ENCODE data around the gene GRAMD1B. TPM values are rescaled to one million over a fixed set of nuclear protein-coding genes. Genes with fewer than 3 reads are reported as not detected.

GRAMD1B gene
- total and polyA plus RNA-seq, 2 donors from 2014 or later, result 4.4 to 18.2 TPM

DNA sequence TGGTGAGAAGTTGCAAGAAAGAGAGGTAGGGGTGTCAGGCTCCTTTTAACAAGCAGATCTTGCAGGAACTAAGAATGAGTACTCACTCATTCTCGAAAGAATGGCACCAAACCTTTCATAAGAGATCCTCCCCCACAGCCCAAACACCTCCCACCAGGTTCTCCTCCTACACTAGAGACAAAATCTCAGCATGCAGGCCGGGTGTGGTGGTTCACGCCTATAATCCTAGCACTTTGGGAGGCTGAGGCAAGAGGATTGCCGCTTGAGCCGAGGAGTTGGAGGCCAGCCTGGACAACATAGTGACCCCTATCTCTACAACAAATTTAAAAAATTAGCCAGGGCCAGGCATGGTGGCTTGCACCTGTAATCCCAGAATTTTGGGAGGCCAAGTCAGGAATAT lies 11.1 kb downstream of the GRAMD1B start:
- H3K4me1 ChIP-seq (ENCODE audit: control insufficient read depth in 2 of 3, insufficient read depth in 2 of 3, low read depth in 1 of 3, low read length in 3 of 3), result peaks cover 0 to 9% (median 5%) of the 10 kb centered on the region in 3 donors
- H3K36me3 ChIP-seq (ENCODE audit: control insufficient read depth in 2 of 3, insufficient read depth in 3 of 3, low read length in 3 of 3), result peaks cover 0 to 2% (median 0%) of the 10 kb centered on the region in 3 donors
- H3K27ac ChIP-seq (ENCODE audit: low read depth in 2 of 2, low read length in 2 of 2), result no peak overlapping the region
- H3K9ac ChIP-seq (ENCODE audit: low read length in 3 of 3), result no peak overlapping the region
- H3K4me3 ChIP-seq (ENCODE audit: low read length in 3 of 3), result no peak overlapping the region
- TF ChIP-seq, protein P1, sequence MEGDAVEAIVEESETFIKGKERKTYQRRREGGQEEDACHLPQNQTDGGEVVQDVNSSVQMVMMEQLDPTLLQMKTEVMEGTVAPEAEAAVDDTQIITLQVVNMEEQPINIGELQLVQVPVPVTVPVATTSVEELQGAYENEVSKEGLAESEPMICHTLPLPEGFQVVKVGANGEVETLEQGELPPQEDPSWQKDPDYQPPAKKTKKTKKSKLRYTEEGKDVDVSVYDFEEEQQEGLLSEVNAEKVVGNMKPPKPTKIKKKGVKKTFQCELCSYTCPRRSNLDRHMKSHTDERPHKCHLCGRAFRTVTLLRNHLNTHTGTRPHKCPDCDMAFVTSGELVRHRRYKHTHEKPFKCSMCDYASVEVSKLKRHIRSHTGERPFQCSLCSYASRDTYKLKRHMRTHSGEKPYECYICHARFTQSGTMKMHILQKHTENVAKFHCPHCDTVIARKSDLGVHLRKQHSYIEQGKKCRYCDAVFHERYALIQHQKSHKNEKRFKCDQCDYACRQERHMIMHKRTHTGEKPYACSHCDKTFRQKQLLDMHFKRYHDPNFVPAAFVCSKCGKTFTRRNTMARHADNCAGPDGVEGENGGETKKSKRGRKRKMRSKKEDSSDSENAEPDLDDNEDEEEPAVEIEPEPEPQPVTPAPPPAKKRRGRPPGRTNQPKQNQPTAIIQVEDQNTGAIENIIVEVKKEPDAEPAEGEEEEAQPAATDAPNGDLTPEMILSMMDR (IDR thresholded peaks at IDR 0.05; ENCODE audit: borderline replicate concordance, extremely low read depth, insufficient read depth), result no peak
- no peaks in the 10 kb centered on the region for H3K27me3 ChIP-seq (ENCODE audit: control insufficient read depth, insufficient read depth, low read length)
- intact Hi-C loops (cut with DNase I), result no loop called here
- no peaks in the 10 kb centered on the region for H3K9me3 ChIP-seq (ENCODE audit: control insufficient read depth in 2 of 3, insufficient read depth in 1 of 3, low read length in 3 of 3)
- DNase-seq (no peak), FAIRE-seq (no peak)

GRCh38 chr11:123443851-123444623 lies 14.0 kb downstream of the GRAMD1B start:
- Histone ChIP-seq H3K9ac (ENCODE audit: low read length in 3 of 3) (no peak overlapping the region), H3K4me3 (ENCODE audit: low read length in 3 of 3) (no peak overlapping the region), H3K9me3 (ENCODE audit: control insufficient read depth in 2 of 3, insufficient read depth in 1 of 3, low read length in 3 of 3) (no peaks in the 10 kb centered on the region), H3K4me1 (ENCODE audit: control insufficient read depth in 2 of 3, insufficient read depth in 2 of 3, low read depth in 1 of 3, low read length in 3 of 3) (no peaks in the 10 kb centered on the region), H3K27ac (ENCODE audit: low read depth in 2 of 2, low read length in 2 of 2) (no peak overlapping the region), H3K36me3 (ENCODE audit: control insufficient read depth in 2 of 3, insufficient read depth in 3 of 3, low read length in 3 of 3) (no peaks in the 10 kb centered on the region), H3K27me3 (ENCODE audit: control insufficient read depth, insufficient read depth, low read length) (no peaks in the 10 kb centered on the region)
- TF ChIP-seq, protein P1 (IDR thresholded peaks at IDR 0.05; ENCODE audit: borderline replicate concordance, extremely low read depth, insufficient read depth), result no peak
- no peak for DNase-seq
- no peak for FAIRE-seq
- intact Hi-C loops (cut with DNase I), result no loop called here

- TF ChIP-seq, protein P1 (IDR thresholded peaks at IDR 0.05; ENCODE audit: borderline replicate concordance, extremely low read depth, insufficient read depth), result no peak
- intact Hi-C loops (cut with DNase I), result no loop called here
- FAIRE-seq, result no peak
Observed at GRCh38 chr11:123448823-123449222, 18.8 kb downstream of the GRAMD1B start.

More at GRCh38 chr11:123448823-123449222, 18.8 kb downstream of the GRAMD1B start:
- DNase-seq, result no peak
- no peak overlapping the region for H3K27ac ChIP-seq (ENCODE audit: low read depth in 2 of 2, low read length in 2 of 2)
- H3K4me3 ChIP-seq (ENCODE audit: low read length in 3 of 3), result no peak overlapping the region
- H3K9me3 ChIP-seq (ENCODE audit: control insufficient read depth in 2 of 3, insufficient read depth in 1 of 3, low read length in 3 of 3), result no peaks in the 10 kb centered on the region
- no peaks in the 10 kb centered on the region for H3K27me3 ChIP-seq (ENCODE audit: control insufficient read depth, insufficient read depth, low read length)
- peaks cover 0 to 2% (median 0%) of the 10 kb centered on the region in 3 donors for H3K36me3 ChIP-seq (ENCODE audit: control insufficient read depth in 2 of 3, insufficient read depth in 3 of 3, low read length in 3 of 3)
- no peak overlapping the region for H3K9ac ChIP-seq (ENCODE audit: low read length in 3 of 3)
- peaks cover 0 to 2% (median under 1%) of the 10 kb centered on the region in 3 donors for H3K4me1 ChIP-seq (ENCODE audit: control insufficient read depth in 2 of 3, insufficient read depth in 2 of 3, low read depth in 1 of 3, low read length in 3 of 3)

All from kidney (tissue), 14 donors.